Stimulated activated CD8-positive, alpha-beta memory T cell treated with anti-CD3 and anti-CD28 coated beads, Interleukin-4, amount 100 ng/mL, for 48 hours (primary cell): ENCODE data around the gene ATP6V0A4.
"Not testable (repeated sequence)": the region's sequence is repeated elsewhere in the genome, so short reads cannot be mapped to it uniquely, and the experiment has no call there.

Source experiments
- DNase-seq: peaks from one replicate; pipeline ENCODE4 v3.0.0-alpha.2; 2020

ATP6V0A4 gene

DNA sequence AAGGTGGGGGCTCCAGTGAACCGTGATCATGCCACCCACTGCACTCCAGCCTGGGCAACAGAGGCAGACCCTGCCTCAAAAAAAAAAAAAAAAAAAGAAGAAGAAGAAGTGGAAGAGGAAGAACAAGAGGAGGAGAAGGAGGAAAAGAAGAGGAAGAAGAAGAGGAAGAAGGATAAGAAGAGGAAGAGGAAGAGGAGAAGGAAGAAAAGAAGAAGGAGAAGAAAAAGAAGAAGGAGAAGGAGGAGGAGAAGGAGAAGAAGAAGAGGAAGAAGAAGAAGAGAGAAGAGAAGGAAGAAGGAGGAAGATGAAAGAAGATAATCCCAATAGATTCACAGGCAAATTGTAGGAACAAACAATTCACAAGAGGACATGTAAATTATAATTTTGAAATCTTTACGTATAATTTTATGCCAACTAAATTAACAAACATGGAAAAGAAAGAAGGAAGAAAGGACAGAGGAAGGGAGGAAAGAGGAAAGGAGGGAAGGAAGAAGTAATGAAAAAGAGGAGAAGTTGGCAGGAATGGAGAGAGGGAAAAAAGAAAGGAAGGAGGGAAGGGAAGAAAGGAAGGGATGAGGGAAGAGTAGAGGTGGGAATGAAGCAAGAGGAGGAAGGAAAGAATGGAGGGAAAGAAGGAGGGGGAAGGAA is 100.3 kb downstream of the ATP6V0A4 start:
- DNase-seq: no peak

DNA sequence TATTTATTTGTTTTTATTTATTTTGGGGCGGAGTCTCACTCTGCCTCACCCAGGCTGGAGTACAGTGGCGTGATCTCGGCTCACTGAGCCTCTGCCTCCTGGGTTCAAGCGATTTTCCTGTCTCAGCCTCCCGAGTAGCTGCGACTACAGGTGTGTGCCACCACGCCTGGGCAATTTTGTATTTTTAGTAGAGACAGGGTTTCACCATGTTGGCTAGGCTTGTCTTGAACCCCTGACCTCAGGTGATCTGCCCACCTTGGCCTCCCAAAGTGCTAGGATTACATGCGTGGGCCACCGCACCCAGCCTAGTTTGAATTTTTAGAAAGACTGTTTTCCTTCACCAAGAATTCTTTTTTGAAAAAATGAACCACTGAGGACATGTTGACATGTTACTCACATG is 102.2 kb downstream of the ATP6V0A4 start:
- not testable (repeated sequence) for DNase-seq

DNA sequence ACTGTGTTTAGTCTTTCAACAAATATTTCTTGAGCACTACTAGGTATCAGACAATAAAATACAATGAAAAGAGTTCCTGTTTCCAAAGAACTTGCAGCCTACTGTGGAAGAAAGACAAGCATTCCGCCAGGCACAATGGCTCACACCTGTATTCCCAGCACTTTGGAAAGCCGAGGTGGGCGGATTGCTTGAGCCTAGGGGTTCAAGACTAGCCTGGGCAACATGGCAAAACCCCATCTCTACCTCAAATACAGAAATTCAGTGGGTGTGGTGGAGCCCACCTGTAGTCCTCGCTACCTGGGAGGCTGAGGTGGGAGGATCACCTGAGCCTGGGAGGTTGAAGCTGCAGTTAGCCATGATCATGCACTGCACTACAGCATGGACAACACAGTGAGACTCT is 102.9 kb downstream of the ATP6V0A4 start:
- no peak for DNase-seq

DNA sequence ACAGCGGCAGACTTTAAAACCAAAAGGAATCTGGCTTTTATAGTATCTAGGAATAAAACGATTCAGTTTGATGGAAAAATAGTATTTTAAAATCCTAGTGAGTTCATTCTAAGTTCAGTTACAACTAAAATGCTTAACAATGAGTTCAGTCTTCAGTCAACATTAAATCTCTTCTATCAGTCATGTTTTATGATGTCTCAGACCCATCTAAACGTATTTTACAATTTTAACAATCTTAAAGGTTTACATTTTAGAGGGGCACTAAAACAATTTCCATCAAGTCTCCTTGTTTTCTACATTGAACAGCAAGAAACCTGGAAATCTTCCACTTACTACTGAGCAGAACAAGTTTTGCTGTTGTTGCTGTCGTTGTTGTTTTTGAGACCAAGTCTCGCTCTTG is 106.8 kb downstream of the ATP6V0A4 start:
- DNase-seq: no peak

DNA sequence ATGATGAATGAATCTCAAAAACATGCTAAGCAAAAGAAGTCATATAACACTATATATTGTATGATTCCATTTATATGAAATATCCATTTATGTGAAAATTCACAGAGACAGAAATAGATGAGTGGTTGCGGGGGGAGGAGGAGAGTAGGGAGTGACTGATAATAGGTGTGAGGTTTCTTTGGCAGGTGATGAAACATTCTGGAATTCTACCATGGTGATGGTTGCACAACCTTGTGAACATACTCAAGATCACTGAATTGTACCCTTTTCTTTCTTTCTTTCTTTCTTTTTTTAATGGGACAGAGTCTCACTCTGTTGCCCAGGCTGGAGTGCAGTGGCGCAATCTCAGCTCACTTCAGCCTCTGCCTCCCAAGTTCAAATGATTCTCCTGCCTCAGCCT is 107.5 kb downstream of the ATP6V0A4 start:
- DNase-seq: no peak

DNA sequence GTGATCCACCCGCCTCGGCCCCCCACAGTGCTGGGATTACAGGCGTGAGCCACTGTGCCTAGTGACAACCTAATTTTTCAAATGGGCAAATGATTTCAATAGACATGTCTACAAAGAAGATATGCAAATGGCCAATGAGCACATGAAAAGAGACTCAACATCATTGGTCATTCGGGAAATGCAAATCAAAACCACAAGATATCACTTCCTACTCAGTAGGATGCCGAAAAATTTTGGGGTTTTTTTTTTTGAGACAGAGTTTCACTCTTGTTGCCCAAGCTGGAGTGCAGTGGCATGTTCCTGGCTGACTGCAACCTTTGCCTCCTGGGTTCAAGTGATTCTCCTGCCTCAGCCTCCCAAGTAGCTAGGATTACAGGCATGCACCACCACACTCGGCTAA is 110.0 kb downstream of the ATP6V0A4 start:
- DNase-seq: not testable (repeated sequence)

DNA sequence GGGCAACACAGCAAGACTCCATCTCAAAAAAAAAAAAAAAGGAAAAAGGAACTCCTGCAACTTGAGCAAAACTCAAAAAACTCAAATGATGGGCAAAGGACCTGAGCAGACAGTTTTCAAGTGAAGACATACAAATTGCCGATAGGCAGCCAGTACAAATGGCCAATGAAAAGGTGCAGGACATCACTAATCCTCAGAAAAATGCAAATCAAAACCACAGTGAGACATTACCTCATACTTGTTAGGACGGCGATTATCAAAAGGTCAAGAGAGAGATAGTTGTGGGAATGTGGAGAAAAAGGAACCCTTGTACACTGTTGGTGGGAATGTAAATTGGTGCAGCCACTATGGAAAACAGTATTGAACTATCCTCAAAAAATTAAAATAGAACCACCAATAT is 113.7 kb downstream of the ATP6V0A4 start:
- DNase-seq: no peak

DNA sequence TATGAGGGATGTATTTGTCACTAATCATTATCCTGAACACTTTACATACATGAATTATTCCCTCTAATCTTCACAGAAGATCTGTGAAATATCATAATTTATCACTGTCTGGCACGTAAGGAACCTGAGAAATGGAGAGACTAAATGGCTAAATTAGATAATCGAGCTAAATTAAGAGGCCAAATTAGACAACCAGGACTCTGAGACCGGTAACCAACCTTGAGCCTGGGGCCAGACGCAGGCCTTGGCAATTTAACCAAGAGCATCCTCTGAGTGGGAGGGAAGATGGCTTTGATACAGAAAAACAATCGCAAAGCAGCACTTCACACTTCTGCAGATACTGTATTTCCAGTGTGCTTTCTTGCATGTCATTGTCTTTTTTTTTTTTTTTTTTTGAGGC is 118.2 kb downstream of the ATP6V0A4 start:
- no peak for DNase-seq

DNA sequence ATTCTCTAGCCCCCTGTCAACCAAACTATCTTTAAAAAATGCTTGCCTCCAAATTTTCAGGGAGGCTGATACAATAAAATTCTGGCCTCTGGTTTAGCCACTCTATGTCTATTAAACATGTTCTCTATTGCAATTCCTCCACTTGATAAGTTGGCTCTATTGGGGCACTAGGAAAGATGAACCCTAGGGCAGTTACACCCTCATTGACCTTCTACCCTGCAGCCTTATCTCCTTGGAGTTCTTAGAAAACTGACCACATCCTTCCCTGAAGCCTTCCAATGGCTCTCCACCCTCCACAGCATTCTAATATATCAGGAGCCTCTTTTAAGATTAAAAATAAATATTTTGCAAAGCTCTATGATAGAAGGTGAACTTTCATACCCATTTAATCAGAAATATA is 127.4 kb downstream of the ATP6V0A4 start:
- DNase-seq: no peak

DNA sequence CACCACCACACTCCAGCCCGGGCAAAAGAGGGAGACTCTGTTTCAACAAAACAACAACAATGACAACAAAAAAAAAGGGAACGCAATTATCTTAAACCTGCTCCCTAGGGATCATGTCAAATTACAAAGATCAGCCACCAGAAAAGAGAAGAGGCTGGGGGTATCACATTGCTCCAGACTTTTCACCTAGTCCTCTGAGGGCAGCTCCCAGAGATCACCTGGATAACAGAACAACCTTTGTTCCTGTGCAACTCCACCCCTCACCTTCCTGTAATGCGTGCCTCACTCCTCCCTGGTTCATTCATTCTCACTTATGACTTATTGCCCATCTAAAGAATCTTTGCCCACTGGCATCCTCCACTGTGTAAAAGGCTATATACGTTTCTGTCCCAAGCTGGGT is 128.6 kb downstream of the ATP6V0A4 start:
- DNase-seq: no peak

DNA sequence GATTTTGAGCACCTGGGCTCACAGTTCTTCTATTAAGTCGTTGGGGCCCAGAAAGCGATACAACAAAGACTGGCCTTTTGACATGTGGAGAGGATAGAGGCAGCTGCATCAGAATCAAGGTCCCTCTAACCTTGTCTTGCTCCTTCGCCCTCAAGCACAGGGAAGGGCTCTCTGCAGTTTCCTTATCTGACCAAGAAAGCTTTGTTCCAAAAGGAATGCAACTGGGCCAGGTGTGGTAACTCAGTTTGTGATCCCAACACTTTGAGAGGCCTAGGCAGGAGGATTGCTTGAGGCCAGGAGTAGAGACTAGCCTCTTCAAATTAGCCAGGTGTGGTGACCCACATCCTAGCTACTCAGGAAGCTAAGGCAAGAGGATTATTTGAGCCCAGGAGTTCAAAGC is 129.1 kb downstream of the ATP6V0A4 start:
- DNase-seq: no peak

DNA sequence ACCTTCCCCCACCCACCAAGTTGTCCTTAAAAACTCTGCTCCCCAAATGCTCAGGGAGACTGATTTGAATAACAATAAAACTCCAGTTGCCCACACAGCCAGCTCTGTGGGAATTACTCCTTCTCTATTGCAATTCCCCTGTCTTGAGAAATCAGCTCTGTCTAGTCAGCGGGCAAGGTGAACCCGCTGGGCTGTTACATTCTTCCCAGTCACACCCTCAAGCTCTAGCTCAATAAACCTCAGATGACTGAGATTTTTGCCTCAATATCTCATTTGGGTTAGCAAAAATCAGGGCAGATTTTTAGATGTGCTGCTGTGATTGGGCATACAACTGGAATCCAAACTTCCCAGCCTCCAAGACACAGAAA is 129.8 kb downstream of the ATP6V0A4 start:
- DNase-seq: no peak

DNA sequence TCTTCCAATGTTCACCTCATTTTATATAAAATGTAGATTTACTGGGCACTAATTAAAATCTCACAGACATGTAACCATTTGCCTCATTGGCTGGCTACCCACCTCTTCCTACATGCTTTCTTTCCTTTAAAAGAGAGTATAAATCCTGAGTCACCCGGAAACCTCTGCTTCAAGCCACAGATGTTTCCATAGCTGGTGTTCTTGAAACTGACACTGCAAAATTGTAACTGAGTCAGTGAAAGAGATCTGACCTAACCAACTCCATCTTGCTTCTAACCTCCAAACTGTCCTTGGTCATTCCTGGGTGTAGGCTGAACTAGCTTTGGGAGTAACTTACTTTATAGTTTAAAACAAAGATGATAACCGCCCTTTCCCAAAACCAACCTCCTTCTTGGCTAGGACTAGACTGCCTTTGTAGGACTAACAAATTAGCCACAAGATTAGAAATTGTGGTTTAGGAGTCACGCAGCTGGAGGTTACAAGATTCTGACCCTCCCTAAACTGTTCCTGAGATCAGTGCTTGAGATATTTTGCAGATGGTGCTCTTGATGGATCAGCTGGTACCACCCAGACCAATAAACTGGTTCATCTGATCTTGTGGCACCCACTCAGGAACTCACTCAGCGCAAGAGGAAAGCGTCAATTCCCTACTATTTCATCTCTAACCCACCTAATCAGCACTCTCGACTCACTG is 130.3 kb downstream of the ATP6V0A4 start:
- no peak for DNase-seq

DNA sequence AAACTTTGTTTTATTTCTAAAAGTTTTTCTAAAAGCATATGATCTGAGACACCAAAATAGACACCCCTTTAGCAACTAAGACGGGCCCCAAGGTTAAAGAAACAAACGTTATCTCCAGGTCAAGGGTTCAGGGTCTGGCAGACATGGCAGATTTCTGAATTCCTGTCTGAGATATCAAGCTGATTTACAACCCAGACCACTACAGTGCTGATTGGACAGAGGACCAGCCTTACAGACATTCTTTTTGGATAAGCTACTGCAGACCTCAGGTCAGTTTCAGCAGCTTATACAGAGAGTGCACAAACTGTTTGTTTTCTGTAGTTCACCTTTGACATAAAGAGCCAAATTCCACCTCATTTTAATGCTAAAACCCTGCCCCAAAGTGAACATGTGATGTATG is 131.6 kb downstream of the ATP6V0A4 start:
- no peak for DNase-seq

DNA sequence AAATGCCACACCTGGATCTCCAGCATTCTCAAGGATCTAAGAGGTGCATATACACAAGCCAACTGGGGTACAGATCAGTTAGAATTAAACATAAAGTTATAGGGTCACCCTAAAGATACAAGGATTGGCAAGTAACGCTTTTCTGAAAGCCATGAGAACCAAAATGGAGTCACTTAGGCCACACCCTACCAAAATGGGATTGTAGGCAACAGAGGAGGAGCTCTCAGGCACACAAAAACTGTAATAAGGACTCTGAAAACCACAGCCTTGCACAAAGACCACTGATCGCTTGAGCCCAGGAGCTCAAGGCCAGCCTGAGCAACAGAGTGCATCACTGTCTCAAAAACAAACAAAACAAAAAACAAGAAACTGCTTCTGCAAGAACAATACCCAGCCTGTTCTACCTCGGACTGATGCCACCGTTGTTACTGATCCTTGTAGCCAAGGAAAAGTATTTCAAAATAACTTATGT is 132.3 kb downstream of the ATP6V0A4 start:
- DNase-seq: no peak

DNA sequence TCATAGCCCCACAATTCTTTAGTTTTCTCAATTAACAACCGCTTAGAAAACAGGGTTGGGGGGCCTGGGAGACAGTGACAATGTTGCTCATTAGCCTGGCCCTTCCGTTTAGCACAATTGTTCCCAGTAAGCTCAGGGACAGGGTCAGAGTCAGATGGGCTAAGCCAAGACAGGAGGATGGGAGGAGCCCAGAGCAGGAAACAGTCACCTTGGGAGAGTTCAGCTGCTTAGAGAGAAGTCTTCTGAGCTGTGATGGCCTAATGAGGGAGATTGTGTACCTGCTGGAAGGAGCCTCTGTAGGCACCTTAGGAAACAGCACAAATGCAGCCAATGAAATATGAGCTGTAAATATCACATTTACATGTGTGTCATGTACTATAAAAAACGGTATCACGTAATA is 132.7 kb downstream of the ATP6V0A4 start:
- DNase-seq: no peak

DNA sequence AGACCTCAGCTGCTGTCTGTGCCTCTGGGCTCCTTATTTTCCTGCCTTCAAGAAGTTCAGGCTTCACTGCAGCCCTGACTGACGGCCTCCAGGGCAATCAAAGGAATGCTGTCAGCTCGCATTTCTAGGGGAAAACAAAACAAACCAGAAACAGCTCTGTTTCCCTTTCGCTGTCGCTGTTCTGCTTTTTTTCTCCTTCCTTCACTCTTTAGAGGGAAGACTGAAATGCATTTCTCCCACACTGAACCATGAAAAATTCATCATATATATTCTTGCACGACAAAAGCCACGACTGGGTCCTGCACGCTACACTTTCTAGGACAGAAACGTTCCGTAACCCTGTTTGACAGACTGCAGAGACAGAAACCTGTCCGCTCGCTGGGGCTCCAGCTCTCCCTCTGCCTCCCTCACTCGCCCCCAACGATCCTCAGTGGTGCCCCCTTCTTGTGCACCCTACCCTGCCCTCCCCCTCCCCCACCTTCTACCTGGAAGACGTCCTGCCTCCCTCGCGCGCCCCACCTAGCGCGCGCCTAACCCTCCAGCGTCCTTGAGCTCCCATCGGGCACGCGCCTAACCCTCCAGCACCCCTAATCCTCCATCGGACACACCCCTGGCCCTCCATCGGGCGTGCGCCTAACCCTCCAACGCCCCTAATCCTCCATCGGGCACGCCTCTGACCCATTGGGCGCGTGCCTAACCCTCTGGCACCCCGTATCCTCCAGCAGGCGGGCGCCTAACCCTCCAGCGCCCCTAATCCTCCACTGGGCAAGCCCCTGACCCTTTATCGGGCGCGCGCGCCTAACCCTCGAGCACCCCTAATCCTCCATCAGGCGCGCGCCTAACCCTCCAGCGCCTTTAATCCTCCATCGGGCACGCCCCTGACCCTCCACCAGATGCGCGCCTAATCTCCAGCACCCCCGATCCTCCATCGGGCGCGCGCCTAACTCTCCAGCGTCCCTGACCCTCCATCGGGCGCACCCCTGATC is 134.0 kb downstream of the ATP6V0A4 start:
- DNase-seq: no peak

DNA sequence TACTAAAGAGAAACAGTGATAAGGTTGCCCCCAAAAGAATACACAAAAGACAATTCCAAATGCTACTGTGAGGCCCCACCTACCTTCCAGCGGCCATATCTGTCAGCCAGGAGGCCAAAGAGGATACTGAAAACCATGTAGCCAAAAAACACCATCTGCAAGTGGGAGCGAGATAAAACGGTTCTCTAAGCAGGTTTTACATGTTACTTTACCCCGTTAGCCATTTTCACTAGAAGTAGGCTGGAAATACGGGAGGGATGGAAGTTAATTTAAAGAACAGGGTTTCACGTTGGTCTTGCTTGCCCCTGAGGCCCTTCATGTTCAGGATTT is 135.0 kb downstream of the ATP6V0A4 start:
- no peak for DNase-seq

DNA sequence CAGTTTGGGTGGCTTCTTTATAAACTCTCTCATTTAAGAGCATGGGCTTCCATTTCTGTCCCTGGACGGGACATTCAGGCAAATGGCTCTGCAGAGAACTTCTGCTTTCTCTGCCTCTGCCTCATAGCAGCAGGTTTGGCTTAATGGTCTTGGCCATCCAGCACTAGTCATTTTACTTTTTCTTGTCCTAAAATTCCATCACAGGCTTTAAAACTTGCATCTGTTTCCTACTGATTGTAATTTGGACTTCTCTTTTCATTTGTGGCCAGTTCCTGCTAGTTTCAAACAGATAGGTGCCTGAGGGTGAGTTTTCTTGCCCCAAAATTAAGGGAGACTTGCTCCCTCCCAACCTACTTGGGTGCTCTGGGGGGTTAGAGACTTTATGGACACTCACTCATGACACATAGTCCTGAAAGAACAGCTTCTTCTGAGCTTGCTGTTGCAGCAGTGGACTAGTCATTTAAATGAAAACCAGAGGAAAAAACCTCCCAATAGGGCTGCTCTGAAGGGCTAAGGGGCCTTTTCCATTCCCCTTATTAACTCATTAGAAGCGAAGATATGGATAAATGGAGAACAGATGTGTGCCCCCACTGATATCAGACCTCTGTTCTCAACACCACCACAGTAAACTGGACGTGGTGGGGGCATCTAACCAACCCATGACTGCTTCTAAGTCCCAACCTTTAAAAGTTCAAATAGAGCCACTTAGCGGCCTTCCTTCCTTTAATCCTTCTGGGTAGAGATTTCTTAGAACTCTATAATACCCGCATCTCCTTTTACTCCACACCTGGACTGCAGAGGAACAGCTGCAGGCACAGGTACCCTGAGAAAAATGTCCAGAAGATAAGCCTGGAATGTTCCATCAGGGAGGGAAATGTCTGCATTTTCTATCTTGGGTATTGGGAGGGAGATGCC is 135.7 kb downstream of the ATP6V0A4 start:
- DNase-seq: no peak

DNA sequence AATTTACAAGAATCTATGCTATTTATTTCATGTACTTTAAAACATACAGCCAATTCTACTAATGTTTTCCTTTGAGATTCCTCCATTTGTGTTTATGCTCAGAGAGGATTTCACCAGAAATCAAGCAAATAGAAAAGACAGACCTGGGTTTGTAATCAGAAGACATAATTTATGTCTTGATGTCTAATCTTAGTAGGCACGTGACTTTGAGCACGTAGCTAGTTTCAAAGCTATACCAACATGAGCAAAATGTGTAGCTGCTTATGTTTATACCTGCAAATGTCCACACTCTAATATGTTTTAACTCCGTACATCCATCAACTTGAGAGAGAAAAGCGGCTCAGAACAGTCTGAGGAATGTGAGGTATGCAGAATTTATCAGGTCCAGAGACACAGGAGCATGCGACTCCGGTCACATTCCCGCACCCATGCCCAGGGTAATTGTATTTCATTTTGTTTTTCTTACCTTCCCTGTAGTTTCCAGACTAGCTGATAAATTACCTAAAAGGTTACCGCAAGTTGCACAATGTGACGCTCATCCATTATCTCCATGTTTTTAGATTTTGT is 136.8 kb downstream of the ATP6V0A4 start:
- DNase-seq: no peak

DNA sequence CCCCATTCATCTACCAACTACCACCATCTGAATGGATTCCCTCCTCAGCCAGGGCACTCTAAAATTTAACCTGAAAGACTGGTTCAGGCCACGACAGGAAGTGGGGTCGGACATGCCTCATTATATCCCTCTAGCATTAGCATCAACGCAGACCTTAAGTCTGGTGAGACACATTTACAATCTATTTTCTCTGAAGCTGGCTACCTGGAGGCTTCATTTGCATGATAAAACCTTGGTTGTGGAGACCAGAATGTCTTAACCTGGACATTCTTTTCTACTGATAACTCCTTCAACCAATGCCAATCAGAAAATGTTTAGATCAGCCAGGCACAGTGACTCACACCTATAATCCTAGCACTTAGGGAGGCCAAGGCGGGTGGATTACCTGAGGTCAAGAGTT is 139.1 kb downstream of the ATP6V0A4 start:
- no peak for DNase-seq

DNA sequence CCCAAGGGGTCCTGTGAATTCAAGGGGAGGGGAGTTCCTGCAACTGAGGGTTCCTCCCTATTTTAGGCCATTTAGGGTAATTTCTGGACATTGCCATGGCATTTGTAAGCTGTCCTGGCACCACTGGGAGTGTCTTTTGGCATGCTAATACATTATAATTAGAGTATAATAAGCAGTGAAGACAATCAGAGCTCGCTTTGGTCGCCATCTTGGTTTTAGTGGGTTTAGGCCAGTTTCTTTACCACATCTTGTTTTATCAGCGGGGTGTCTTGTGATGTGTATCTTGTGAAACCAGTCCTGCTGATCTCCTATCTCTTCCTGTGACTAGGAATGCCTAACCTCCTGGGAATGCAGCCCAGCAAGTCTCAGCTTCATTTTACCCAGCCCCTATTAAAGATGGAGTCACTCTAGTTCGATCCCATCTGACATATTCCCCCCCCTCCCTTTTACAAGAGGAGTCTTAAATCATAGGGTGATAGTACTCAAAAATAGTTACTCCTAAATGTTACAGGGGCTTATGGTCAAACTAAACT is 140.1 kb downstream of the ATP6V0A4 start:
- DNase-seq: no peak
